SK-N-DZ (cell line): ENCODE results near the gene KLK1.
"Not testable (repeated sequence)": the region's sequence is repeated elsewhere in the genome, so short reads cannot be mapped to it uniquely, and the experiment has no call there.

Source experiments
- DNase-seq: peaks from one replicate; pipeline ENCODE4 v3.0.0-alpha.2; 2015; ENCODE audit warnings: low spot score
- small RNA-seq, 2 experiments: library from RNA; depleted of rRNA; stranded (forward); fragments of <200 nt; gene quantifications; one replicate each; pipeline ENCODE3, GENCODE V24; 2014

Gene KLK1

DNA sequence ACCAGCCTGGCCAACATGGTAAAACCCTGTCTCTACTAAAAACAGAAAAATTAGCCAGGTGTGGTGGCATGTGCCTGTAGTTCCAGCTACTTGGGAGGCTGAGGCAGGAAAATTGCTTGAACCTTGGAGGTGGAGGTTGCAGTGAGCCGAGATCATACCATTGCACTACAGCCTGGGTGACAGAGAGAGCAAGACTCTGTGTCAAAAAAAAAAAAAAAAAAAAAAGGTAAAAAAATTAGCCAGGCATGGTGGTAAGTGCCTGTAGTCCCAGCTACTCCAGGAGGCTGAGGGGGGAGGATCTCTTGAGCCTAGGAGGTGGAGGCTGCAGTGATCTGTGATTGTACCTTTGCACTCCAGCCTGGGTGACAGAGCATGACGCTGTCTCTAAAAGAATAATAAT lies 53.4 kb downstream of the KLK1 start, which contains the start of gene GPR32:
TSS of gene GPR32 (plus strand) at position 301 of the 400 bp plus-strand sequence. CDS start 137 bp downstream, outside the sequence.
- DNase-seq = not testable (repeated sequence)

Small RNAs within 50 kb of the gene (small RNA-seq; reads per million reads assigned to genes)
- gene SNORD88A (19.6 to 317 reads per million in 2 experiments), gene SNORD88B (0 reads per million in 2 experiments), gene SNORD88C (0 reads per million in 2 experiments)
